GM12878 (cell line): ENCODE data around the gene KRTAP5-2.

ENCODE experiments used
- BMI1 ChIP-seq: fragments of 450-650 bp; IDR thresholded peaks from 2 replicates; pipeline ENCODE4 v1.6.1; 2016; ENCODE audit warnings: mild to moderate bottlenecking, moderate library complexity, borderline replicate concordance
- EZH2 ChIP-seq: IDR thresholded peaks from 2 replicates; pipeline ENCODE4 v1.6.1; 2012; ENCODE audit warnings: low read depth, mild to moderate bottlenecking, control low read depth, inconsistent platforms, low read length, borderline replicate concordance; ENCODE audit not compliant: control insufficient read depth
- TCF7 ChIP-seq: IDR thresholded peaks from 2 replicates; pipeline ENCODE4 v1.6.1; 2014; ENCODE audit warnings: antibody characterized with exemption, borderline replicate concordance
- TF ChIP-seq, protein P1 (sequence below), 3 experiments: IDR thresholded peaks in 2 of 3; conservative IDR thresholded peaks in 1 of 3; 2 replicates each; pipeline ENCODE4 v1.5.1; 2011; ENCODE audit warnings: low read depth in 3 of 3, low read length in 3 of 3, mild to moderate bottlenecking in 3 of 3, control low read depth in 2 of 3, moderate library complexity in 2 of 3, inconsistent platforms in 1 of 3, mixed read lengths in 1 of 3; ENCODE audit not compliant: control insufficient read depth in 2 of 3, insufficient read depth in 1 of 3; ENCODE audit errors: extremely low read depth in 1 of 3
- TF ChIP-seq, protein P2 (sequence below): IDR thresholded peaks from 2 replicates; pipeline ENCODE4 v1.6.1; 2011; ENCODE audit warnings: low read depth, low read length, improper control_type of control experiment, borderline replicate concordance

- TF ChIP-seq EZH2 = no peak
- TF ChIP-seq, protein P1, sequence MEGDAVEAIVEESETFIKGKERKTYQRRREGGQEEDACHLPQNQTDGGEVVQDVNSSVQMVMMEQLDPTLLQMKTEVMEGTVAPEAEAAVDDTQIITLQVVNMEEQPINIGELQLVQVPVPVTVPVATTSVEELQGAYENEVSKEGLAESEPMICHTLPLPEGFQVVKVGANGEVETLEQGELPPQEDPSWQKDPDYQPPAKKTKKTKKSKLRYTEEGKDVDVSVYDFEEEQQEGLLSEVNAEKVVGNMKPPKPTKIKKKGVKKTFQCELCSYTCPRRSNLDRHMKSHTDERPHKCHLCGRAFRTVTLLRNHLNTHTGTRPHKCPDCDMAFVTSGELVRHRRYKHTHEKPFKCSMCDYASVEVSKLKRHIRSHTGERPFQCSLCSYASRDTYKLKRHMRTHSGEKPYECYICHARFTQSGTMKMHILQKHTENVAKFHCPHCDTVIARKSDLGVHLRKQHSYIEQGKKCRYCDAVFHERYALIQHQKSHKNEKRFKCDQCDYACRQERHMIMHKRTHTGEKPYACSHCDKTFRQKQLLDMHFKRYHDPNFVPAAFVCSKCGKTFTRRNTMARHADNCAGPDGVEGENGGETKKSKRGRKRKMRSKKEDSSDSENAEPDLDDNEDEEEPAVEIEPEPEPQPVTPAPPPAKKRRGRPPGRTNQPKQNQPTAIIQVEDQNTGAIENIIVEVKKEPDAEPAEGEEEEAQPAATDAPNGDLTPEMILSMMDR (IDR thresholded peaks at IDR 0.05 in 2 of 3, conservative IDR thresholded peaks at IDR 0.05 in 1 of 3; ENCODE audit: control insufficient read depth in 2 of 3, extremely low read depth in 1 of 3, insufficient read depth in 1 of 3, low read depth in 3 of 3, low read length in 3 of 3) = no peak
- TF ChIP-seq BMI1 = no peak
- no peak for TF ChIP-seq TCF7
- TF ChIP-seq, protein P2, sequence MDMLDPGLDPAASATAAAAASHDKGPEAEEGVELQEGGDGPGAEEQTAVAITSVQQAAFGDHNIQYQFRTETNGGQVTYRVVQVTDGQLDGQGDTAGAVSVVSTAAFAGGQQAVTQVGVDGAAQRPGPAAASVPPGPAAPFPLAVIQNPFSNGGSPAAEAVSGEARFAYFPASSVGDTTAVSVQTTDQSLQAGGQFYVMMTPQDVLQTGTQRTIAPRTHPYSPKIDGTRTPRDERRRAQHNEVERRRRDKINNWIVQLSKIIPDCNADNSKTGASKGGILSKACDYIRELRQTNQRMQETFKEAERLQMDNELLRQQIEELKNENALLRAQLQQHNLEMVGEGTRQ = no peak
These were observed 26.5 kb upstream of the KRTAP5-2 start for GRCh38 chr11:1624621-1625020.
